ENCODE measurements around the gene PHYHD1.

DNA sequence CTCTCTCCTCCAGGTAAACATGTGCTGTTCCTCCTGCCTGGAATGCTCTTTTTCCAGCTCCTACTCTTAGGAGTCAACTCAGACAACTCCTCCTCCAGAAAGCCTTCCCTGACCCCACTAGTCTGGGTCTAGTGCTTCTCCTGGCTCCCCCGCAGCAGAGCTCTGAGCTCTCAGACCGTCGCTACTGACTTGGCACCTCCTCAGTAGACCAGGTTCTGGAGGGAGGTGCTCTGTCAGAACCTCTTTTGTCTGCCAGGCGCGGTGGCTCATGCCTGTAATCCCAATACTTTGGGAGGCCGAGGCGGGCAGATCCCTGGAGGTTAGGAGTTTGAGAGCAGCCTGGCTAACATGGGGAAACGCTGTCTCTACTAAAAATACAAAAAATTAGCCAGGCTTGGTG lies 35.4 kb upstream of the PHYHD1 start:
- TF ChIP-seq, protein P1, sequence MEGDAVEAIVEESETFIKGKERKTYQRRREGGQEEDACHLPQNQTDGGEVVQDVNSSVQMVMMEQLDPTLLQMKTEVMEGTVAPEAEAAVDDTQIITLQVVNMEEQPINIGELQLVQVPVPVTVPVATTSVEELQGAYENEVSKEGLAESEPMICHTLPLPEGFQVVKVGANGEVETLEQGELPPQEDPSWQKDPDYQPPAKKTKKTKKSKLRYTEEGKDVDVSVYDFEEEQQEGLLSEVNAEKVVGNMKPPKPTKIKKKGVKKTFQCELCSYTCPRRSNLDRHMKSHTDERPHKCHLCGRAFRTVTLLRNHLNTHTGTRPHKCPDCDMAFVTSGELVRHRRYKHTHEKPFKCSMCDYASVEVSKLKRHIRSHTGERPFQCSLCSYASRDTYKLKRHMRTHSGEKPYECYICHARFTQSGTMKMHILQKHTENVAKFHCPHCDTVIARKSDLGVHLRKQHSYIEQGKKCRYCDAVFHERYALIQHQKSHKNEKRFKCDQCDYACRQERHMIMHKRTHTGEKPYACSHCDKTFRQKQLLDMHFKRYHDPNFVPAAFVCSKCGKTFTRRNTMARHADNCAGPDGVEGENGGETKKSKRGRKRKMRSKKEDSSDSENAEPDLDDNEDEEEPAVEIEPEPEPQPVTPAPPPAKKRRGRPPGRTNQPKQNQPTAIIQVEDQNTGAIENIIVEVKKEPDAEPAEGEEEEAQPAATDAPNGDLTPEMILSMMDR (IDR thresholded peaks at IDR 0.05; ENCODE audit: low read depth, low read length, poor library complexity, severe bottlenecking), result no peak
- TF ChIP-seq EZH2phosphoT487 (IDR thresholded peaks at IDR 0.05; ENCODE audit: borderline replicate concordance, low read length), result no peak

Measured in DOHH2 (cell line).